ENCODE measurements around the gene KCNJ13.
"Not testable (repeated sequence)": the region's sequence is repeated elsewhere in the genome, so short reads cannot be mapped to it uniquely, and the experiment has no call there.

KCNJ13 gene

GRCh38 chr2:232761301-232761907, 15.0 kb downstream of the KCNJ13 start:
- no peak for DNase-seq

GRCh38 chr2:232757905-232758304, 18.5 kb downstream of the KCNJ13 start:
- no peak for DNase-seq

- DNase-seq, result no peak
Observed at GRCh38 chr2:232750135-232750671, 26.2 kb downstream of the KCNJ13 start.

- DNase-seq, result no peak
Observed at GRCh38 chr2:232749331-232749730, 27.0 kb downstream of the KCNJ13 start.

GRCh38 chr2:232748038-232748437, 28.3 kb downstream of the KCNJ13 start:
- no peak for DNase-seq

- DNase-seq, result no peak
Observed at GRCh38 chr2:232744963-232745362, 31.4 kb downstream of the KCNJ13 start.

- DNase-seq, result no peak
Observed at GRCh38 chr2:232741972-232742371, 34.4 kb downstream of the KCNJ13 start.

GRCh38 chr2:232741294-232741693, 35.1 kb downstream of the KCNJ13 start:
- DNase-seq, result peak in 1 of 2 donors; percentile 55

- no peak for DNase-seq
Observed at GRCh38 chr2:232731470-232731869, 44.9 kb downstream of the KCNJ13 start.

GRCh38 chr2:232728785-232729184, 47.6 kb downstream of the KCNJ13 start:
- no peak for DNase-seq

GRCh38 chr2:232723027-232723426, 53.3 kb downstream of the KCNJ13 start:
- DNase-seq, result no peak

GRCh38 chr2:232721882-232722281, 54.5 kb downstream of the KCNJ13 start:
- no peak for DNase-seq

- no peak for DNase-seq
Observed at GRCh38 chr2:232721261-232721660, 55.1 kb downstream of the KCNJ13 start.

GRCh38 chr2:232720056-232720455, 56.3 kb downstream of the KCNJ13 start:
- DNase-seq, result not testable (repeated sequence)

All from bone marrow (tissue), 2 donors.